B cell (primary cell): ENCODE measurements around the gene CCDC63.

ENCODE experiments used
- CTCF ChIP-seq: fragments of 200-600 bp; IDR thresholded peaks from one replicate; pipeline ENCODE4 v1.8.0; 2022; ENCODE audit warnings: antibody characterized with exemption, mild to moderate bottlenecking
- EZH2 ChIP-seq: IDR thresholded peaks from 2 replicates; pipeline ENCODE4 v1.6.1; 2012; ENCODE audit warnings: borderline replicate concordance, low read depth, mild to moderate bottlenecking, moderate library complexity, low read length; ENCODE audit not compliant: insufficient read depth, poor library complexity, severe bottlenecking

GRCh38 chr12:110940296-110940695 is 93.5 kb downstream of the CCDC63 start:
- TF ChIP-seq CTCF (no peak), EZH2 (no peak)
